Stimulated activated CD8-positive, alpha-beta memory T cell treated with anti-CD3 and anti-CD28 coated beads, Interleukin-4, amount 100 ng/mL, for 1 hour (primary cell): ENCODE measurements around the gene PHF21B.
"Not testable (repeated sequence)": the region's sequence is repeated elsewhere in the genome, so short reads cannot be mapped to it uniquely, and the experiment has no call there.

Experiments
- DNase-seq, 2 donors: peaks; one replicate each; pipeline ENCODE4 v3.0.0-alpha.2; 2020; ENCODE audit warnings: low read depth in 2 of 2, low spot score in 1 of 2

Gene PHF21B

DNA sequence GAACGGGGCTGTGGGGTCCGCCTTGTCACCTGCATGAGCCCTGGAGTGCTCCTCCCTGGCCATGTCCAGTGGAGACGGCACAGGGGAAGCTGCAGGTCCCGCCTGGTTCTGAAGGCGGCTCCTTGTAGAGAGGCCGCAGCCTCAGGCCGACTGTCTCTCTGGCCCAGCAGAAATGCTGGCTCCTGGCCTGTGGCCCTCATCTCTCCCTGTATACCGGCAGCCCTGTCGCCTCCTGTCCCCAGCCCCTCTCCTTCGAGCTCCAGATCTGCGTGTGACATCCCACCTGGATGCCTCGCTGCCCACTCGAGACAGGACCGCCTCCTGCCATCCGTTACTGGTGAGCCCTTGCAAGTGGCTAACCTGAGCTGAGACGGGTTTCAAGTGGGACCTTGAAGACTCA, 73.6 kb downstream of the PHF21B start:
- DNase-seq = no peak

DNA sequence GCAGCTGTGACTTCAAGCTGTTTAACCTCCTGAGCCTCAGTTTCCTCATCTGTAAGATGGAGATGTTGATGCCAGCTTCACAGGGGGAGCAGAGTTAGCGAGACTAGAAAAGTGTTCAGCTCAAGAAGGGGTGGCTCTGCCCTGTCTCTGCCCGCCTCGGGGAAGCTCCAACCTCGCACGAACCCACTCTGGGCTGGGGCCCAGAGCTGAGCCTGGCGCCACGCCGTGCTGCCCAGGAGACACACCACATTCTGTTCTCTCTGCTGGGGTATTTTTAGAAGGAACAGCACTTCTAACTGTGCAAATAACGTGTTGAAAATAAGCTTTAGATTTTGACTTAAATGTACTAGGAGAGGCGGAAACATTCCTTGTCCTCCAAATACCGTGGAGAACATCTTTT, 74.1 kb downstream of the PHF21B start:
- no peak for DNase-seq

DNA sequence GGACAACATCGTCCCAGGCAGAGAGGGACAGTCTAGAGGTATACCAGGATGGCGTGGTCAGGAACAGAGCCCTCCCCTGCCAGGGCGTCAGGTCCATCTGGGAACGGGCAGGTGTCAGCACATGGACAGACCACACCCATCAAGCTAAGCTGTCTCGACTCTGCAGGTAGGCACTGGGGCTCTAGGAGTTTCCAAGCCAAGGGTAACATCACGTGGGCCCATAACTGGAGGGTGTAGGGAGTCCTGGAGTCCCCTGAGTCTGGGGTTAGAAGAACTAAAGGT, 75.4 kb downstream of the PHF21B start:
- DNase-seq = no peak

DNA sequence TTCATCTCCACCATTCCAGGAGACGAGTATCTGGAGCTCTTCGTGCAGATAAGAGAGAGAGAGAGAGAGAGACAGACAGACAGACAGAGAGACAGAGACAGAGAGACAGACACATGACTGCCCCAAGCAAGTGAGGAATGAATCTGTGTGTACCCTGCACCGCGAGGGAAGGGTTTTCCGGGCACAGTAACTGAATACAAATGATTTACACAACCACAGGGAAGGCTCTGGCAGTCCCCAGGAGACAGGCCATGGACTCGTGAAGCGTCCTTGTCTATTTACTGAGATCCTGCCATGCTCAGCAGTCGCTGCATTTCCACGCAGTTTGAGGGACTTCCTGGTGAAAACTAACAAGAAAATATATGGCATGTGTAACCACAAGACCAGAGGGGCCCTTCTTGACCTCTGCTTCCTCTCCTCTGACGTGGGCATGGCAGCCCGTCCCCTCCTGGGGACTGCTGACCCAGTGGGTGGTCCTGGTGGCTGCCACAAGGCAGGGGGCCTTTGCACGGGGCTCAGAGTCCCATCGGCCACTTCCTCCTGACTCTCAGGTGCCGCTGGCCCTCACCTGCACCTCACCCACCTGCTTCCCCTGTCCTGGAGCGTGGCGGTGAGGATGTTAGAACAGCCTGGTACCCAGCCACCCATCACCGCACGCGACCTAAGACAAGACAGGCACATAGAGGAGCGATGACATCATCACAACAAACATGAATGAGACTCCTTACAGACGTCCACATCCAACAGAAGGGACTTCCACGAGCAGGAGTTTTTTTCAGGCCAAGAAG, 75.9 kb downstream of the PHF21B start:
- DNase-seq = no peak

DNA sequence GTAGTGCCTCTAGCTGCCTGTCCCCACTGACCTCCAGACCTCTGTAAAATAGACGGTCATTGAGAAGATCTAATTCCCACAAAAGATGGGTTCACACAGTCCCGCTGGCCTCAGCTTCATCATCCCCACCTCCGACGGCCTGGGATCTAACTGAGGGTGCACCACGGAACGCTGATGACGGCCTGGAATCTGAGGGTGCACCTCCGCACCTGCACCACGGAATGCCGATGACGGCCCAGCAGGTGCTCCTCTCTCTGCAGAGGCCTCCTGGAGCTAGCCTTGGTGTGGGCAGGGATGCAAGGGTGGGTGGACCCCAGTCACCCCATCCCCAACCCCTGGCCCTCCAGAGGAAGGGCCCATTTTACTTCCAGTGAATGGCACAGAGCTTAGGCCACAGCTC, 77.3 kb downstream of the PHF21B start:
- no peak for DNase-seq

DNA sequence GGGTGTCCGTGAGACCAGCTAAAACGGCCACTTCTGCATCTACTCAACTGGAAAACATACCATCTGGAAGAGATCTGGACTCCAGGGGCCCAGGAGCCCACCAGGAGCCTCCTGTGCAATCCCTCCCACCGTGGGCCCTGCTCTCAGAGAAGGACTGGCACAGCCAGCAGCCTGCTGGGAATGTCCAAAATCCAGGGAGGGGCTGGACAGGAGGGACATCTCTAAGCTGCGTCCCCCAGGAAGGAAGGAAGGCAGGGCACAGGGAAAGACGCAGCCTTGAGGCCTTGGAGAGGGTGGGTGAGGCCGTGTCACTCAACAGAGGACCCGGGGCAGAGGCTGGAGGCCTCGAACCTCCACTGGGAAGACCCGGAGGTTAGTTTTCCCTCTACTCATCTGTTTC, 78.0 kb downstream of the PHF21B start:
- DNase-seq = no peak

DNA sequence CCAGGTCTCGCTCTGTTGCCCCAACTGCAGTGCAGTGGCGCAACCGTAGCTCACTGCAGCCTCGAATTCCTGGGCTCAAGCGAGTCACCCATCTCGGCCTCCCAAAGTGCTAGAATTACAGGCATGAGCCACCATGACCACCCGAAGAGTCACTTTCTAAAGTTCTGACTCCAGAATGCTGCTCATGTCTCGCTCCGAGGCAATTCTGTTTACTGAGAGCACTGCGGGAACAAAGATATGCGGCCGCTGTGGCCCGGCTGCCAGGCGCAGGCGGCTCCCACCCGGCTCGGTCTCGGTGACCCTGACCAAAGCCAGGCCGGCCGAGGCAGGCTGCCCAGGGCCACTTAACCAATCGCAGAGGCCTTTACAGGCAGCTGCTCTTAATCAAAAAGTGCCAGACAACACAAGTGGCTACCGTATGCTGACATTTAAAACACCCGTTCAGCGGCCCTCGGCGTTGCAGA, 78.7 kb downstream of the PHF21B start:
- DNase-seq = no peak

DNA sequence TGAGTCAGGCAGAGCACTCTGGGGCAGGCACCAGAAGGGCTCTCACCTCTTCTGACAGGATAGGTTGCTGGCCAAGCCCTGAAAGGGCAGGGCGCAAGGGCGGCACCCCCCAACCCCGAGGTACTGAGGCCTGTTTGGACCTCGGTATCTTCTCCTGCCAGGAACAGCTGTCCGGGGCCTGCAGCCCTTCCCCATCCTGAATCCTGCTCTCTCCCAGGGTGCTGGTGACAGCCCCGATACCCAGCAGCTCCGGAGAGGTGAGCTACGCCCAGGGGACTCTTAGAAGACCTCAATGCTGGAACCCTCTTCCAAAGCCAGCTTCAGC, 79.1 kb downstream of the PHF21B start:
- DNase-seq = no peak

DNA sequence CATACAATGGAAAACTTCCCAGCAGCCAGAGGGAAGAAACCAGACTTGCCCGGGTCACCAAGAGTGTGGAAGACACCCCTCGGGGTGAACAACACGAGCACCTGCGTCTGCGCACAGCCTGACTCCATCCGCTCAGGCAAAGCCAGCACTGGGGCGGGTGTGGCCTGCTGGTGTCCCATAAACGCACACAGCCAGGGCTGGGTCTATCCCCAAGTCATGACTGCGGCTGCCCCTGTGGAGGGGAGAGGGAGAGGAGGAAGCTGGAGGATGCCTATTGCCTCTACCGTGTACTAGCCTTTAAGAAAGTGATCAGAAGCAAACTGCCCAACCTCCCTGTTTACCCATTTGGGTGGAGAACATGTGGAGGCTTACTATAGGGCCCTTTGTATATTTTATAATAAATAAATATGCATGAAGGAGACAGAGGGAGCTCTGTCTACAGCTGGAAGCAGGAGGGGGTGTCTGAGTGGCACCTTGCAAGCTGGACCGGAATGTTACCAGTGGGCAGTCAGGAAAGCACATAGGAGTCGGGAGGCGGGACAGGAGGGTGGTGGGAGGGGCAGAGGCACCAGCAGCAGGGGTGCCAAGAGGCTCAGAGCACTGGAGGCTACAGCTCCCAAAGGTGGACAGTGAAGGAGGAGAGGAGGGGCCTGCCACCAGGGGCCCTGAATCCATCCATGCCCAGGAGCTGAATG, 79.6 kb downstream of the PHF21B start:
- no peak for DNase-seq

DNA sequence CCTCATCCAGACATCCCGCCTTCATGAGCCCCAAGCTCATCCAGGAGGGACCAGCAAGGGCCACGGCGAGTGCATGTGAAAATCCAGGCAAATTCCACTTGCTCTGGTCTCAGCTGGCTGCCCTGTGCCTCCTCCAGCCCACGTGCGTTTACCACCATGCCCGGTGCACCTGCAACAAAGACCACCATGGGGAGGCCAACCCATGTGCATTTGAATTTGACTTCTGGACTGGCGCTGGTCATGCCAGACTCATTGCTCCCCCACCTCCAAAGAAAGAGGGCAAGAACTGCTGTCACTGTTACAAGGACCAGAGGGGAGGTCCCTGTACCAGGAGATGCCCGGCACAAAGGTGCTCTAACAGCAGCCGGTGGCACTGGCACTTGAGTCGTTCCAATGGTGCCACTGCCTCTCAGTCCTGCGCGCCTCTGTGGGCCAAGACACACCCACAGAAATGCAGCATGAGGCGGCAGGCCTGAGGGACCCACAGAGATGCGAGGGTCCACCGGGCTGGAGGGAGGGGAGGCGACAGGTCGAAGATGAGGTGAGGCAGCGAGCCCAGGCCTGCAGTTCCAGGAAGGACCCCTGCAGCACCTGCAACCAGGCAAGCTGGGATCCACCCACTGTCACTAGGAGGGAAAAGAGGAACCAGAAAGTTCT, 80.3 kb downstream of the PHF21B start:
- DNase-seq = no peak

DNA sequence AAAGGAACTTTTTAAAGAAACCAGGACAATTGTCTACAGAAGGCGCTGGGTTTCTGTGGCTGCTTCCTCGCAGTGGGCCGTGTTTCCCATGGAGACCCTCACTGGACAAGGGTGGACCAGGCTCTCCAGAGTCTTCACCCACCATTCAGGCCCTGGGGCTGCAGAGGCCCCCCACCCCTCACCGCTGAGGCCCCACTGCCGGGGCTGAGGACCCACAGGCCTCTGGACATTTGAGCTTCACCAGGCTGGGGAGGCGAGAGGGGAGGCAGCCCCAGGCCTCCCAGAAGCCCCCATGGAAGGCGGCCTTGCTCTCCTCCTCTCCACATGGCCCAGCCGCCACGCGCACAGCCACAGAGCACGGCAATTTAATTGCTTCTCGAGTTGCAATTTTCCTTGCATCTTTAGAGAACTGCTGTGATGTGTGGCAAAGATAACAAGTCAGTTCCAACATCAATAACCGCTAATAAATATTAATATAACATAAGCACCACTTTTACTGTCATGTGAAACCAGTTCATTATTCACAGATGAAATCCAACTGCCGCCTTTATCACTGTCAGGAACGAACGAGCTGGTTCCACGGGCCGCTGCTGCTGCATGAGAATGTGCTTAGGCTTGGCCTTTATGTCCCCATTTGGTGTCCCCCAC, 81.0 kb downstream of the PHF21B start:
- no peak for DNase-seq

DNA sequence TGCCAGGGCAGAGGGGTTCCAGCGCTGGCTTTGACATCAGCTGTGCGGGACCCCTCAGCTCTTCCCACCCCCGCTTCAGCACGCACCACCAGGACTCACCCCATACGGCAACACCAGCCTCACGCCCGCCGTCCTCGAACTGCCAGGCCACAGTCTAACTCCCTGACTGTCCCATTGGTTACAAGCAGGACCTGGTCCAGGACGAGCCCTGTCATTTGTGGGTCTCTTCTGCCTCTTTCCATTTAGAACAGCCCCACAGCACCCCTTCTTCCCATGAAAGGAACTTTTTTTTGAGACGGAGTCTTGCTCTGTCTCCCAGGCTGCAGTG, 81.7 kb downstream of the PHF21B start:
- DNase-seq = no peak

DNA sequence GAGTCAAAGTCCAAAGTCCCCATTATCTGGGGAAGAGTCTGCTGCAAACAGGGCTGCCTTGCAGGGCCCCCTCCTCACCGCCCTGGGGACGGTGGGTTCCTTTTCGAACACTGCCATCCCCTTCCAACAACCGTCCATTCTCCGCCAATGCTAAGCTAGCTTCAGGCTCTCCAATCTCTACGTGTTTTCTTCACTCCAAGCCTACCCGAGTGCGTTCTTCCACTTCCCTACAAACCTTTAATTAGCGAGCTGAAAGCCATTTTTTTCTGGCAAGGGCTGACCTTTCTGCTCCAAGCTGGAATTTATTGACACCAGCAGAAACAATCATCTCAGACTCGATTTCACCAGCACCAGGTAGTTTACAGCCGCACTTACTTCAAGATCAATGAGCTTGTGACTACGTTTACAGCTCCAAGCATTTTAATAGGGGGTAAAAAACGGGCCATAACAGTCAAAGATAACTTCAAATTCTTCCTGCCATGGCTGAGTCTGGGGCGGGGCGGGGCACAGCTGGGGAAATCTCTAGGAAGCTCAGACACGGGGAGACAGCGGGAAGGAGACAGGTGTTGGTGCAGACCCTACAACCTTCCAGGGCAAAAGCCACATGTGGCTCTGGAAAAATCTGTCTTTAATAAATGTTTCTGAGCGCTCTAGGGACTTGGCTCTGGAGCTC, 82.2 kb downstream of the PHF21B start:
- DNase-seq = no peak

DNA sequence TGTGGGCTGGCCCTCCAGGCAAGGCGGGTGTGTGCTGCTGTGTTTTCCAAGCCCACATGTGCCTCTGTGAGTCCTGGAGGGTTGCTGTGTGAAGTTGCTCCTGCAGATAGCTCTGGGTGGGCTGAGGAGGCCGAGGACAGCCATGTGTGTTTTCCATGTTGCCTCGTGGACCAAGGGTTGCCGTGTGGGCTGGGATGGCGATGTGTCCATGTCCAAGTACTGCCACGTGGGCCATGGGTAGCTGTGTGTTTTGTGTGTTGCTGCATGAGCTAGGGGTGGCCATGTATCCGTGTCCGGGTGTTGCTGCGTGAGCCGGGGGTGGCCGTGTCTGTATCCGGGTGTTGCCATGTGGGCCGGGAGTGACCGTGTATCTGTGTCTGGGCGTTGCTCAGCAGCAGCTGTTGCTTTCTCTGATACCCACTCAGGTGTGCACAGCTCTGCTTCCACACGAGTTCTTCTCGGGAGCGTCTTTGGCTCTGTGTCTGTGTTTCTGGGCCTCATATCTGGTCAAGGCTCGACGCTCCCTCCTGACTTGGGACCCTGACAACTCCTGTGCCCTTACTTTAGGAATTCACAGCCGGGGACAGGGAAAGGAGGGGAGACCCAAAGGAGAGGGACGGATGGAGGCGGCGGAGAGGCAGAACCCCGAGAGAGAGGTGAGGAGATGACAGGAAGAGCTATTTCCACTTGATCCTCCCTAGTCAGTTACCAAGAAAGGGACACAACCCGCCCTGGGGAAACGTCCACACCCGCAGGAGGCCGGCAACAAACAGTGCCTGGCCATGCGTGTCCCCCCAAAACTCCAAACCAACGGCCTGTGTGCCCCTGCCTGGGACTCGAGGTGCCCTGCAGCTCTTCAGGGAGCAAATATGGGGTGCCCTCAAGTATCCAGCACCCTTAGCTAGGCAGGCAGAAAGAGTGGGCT, 83.1 kb downstream of the PHF21B start:
- no peak for DNase-seq

DNA sequence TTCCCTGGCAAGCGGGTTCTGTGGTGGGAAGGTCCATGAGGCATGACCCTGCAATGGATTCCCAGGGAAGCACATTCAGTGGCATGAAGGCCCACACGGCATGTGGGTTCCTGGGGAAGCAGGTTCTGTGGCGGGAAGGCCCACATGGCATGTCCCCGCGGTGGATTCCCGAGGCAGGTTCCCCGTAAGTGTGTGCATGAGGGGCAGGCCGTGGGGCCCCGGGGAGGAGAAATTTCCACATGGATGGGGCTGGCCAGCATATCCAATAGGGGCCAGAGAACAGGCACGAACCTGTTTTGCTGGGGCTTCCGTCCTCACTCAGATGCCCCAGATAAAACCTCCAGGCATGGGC, 83.7 kb downstream of the PHF21B start:
- DNase-seq = no peak

DNA sequence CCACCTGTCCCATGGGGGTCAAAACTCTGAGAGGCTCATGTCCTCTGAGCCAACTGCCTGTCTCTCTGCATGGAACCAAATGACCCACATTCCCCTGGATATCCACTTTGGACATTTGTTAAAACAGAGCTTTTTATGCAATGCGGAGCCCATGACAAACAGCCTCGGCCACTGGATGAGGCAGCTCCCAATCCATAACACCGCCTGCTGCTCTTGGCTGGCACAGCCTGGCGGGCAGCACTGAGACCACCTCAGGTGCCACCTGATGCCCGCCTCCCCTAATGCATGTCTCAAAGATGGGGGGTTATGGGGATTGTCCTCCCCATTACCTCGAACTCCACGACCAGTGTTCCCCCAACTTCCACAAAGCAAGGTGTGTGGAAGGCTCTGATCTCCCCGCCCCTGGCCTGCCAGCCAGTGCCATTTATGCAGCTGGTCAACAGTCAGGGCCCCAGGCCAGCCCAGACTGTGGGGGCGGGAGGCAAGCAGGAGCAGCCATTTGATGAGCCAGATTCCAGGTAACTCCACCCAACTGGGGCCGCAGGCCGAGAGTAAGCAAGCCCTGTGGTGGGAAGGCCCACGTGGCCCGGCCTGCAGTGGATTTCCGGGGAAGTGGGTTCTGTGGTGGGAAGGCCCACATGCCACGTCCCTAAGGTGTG, 84.2 kb downstream of the PHF21B start:
- no peak for DNase-seq

DNA sequence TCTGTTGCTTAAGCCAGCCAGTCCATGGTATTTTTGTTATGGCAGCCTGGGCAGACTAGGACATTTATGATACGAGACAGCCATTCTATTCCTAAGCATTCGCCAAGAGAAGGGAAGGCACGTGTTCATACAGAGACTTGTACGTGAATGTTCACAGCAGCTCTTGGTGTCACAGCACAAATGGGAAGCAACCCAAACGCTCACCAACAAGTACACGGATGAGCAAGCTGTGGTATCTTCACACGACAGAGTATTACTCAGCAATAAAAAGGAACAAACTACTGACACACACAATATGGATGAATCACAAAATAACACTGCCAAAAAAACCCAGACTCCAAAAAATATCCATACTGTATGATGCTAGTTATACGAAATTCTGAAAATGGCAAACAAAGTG, 85.1 kb downstream of the PHF21B start:
- DNase-seq = no peak

DNA sequence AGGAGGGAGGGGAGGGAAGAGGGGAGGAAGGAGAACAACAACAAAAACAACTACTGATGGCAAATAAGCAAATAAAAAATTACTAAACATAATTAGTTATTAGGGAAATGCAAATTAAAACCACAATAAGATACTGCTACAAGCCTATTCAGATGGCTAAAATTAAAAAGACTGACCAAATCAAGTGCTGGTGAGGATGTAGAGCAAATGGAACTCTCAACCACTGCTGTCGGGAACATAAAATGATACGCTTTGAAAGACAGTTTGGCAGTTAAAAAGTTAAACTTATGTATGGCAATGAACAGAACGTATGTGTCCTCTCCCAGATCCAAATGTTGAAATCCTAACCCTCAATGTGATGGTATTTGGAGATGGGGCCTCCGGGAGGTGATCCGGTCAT, 85.7 kb downstream of the PHF21B start:
- DNase-seq = no peak

DNA sequence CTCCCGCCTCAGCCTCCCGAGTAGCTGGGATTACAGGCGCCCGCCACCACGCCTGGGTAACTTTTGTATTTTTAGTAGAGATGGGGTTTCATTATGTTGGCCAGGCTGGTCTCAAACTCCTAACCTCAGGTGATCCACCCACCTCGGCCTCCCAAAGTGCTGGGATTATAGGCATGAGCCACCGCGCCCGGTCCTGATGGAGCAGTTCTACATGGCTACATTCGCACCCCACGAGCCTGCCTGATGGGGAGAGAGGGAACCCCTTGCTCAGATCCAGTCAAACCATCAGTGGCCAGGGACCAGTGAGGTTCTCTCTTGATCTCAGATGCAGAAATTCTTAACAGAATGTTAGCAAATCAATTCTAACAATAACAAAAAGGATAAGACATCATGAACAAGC, 88.0 kb downstream of the PHF21B start:
- not testable (repeated sequence) for DNase-seq

DNA sequence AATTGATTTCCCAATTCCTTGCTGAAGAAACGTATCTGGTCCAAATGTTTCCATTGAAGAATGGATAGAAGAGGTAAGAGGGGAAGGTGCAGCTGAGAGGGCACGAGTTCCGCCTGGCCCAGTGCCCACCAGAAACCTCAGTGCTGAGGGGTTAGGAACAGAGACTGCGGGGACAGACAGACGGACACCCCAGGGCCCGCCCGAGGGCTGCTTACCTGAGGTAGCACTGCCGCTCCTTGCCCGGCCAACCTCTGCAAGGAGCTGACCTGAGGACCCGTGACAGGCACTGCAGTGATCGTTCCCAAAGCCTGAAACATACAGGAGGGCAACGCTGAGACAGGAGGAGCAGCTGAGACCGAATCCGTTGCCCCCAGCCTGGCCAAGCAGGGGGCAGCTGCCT, 89.6 kb downstream of the PHF21B start:
- DNase-seq = no peak
